Cardiac muscle cell (in vitro differentiated cells and primary cell): Measurements from ENCODE around the gene KMT2A. TPM values are rescaled to one million over a fixed set of nuclear protein-coding genes. Genes with fewer than 3 reads are reported as not detected.
A peak's percentile ranks its signal among the peaks of the same experiment; 100 is the strongest.

Source experiments
- DNase-seq, 2 donors: peaks; one replicate each; pipeline versions ENCODE4 v3.0.0 to v3.0.0-alpha.2; 2010 to 2017; ENCODE audit warnings: low read depth in 1 of 2, low spot score in 1 of 2
- H3K27ac ChIP-seq: fragments of 200-600 bp; sonication (generic); 2 replicates; pipeline ENCODE4 v1.5.1; 2016
- H3K27me3 ChIP-seq: fragments of 200-600 bp; sonication (generic); 2 replicates; pipeline ENCODE4 v1.6.0; 2016; ENCODE audit warnings: control low read depth
- H3K36me3 ChIP-seq: fragments of 200-600 bp; sonication (generic); 2 replicates; pipeline ENCODE4 v1.5.1; 2016; ENCODE audit warnings: control low read depth
- H3K4me1 ChIP-seq: fragments of 200-600 bp; sonication (generic); 2 replicates; pipeline ENCODE4 v1.8.1; 2017; ENCODE audit warnings: low read depth, mild to moderate bottlenecking, mixed run types
- H3K4me3 ChIP-seq: fragments of 200-600 bp; sonication (generic); 2 replicates; pipeline ENCODE4 v1.5.1; 2016; ENCODE audit warnings: mild to moderate bottlenecking
- H3K9me3 ChIP-seq: fragments of 200-600 bp; sonication (generic); 2 replicates; pipeline ENCODE4 v1.5.1; 2017; ENCODE audit warnings: low read depth, mild to moderate bottlenecking, control low read depth
- polyA plus RNA-seq: library from polyadenylated mRNA; unstranded; fragments of >200 nt; fragmentation: Nextera tagmentation; extraction: Ambion mirVana; gene quantifications from 2 replicates; pipeline ENCODE4 v1.2.1, GENCODE V29; 2016
- total RNA-seq: library from RNA; depleted of rRNA; stranded (reverse); fragments of >200 nt; gene quantifications from 2 replicates; pipeline ENCODE4 v1.2.3, GENCODE V29; 2016
- TF ChIP-seq, protein P1 (sequence below): IDR thresholded peaks from 2 replicates; pipeline ENCODE4 v1.5.1; 2012; ENCODE audit warnings: low read depth, mild to moderate bottlenecking, low read length

KMT2A gene
- total and polyA plus RNA-seq, 2 experiments from 2014 or later: 28.0 to 48.2 TPM

DNA sequence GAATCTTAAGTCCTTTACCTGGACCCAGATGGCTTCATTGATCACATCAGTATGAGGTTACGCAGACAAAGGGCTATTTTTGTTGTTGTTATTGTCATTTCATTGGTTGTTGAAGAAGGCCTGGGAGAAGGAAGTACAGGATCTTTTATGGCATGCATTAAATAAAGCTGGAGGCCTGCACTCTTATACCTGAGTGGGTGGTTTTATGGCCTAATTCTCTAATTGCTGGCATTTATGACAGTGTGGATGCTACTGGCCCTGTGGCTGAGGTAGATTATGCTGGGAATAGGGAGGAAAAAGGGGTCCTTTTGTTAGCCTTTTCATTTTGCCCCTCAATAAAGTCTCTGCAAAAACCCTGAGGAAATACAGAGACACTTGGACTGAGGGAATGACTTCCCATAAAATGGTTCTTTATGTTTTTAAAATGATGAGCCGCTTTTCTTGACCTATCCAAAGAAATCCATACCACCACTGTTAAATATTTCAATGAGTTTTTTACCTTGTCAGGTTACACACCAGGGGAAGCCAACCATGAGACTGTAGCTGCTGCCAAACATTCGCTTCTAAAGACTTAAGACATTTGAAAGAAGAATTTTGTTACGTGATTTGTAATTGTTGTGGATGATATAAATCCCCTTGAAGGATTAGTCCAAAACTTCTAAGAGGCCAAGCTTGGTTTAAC is 6.8 kb downstream of the KMT2A start:
- Histone ChIP-seq H3K9me3 (no peaks in the 10 kb centered on the region), H3K4me1 (peaks cover 14% of the 10 kb centered on the region), H3K4me3 (no peak overlapping the region), H3K27me3 (no peaks in the 10 kb centered on the region), H3K27ac (no peak overlapping the region), H3K36me3 (no peaks in the 10 kb centered on the region)
- TF ChIP-seq, protein P1, sequence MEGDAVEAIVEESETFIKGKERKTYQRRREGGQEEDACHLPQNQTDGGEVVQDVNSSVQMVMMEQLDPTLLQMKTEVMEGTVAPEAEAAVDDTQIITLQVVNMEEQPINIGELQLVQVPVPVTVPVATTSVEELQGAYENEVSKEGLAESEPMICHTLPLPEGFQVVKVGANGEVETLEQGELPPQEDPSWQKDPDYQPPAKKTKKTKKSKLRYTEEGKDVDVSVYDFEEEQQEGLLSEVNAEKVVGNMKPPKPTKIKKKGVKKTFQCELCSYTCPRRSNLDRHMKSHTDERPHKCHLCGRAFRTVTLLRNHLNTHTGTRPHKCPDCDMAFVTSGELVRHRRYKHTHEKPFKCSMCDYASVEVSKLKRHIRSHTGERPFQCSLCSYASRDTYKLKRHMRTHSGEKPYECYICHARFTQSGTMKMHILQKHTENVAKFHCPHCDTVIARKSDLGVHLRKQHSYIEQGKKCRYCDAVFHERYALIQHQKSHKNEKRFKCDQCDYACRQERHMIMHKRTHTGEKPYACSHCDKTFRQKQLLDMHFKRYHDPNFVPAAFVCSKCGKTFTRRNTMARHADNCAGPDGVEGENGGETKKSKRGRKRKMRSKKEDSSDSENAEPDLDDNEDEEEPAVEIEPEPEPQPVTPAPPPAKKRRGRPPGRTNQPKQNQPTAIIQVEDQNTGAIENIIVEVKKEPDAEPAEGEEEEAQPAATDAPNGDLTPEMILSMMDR: no peak
- no peak for DNase-seq

DNA sequence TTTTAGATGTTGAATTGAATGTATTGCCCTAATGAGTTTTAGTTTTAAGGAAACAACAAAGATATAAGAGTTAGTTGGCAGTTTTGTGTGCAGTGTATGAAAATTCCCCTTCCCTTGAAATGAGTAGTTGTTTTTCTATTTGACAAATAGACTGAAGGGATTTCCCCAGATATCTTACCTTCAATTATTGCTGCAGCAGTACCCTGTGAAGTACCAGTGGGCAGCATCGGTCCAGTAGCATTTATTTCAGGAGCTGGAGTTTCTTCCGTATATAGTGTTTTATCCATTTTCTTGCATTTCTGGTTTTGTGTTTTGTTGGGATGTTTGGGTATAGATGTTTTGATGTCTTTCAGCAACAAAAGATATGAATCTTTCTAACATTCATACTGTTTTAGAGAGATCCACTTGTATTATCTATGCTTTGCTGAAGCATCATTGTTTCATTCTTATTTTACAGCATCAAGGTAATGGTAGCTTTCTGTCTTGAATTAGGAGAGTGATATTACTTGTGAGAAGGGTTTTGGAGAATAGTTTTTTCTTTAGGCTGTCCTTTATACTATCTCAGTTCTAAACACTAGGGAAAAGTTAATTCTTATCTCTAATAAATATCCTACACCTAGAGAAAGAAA is 7.4 kb downstream of the KMT2A start:
- H3K27me3 ChIP-seq: no peaks in the 10 kb centered on the region
- H3K4me3 ChIP-seq: no peak overlapping the region
- H3K4me1 ChIP-seq: peaks cover 13% of the 10 kb centered on the region
- TF ChIP-seq, protein P1: no peak
- no peaks in the 10 kb centered on the region for H3K9me3 ChIP-seq
- DNase-seq: no peak
- no peaks in the 10 kb centered on the region for H3K36me3 ChIP-seq
- H3K27ac ChIP-seq: no peak overlapping the region

GRCh38 chr11:118447423-118447822 is 11.1 kb downstream of the KMT2A start:
- Histone ChIP-seq H3K4me3 (no peak overlapping the region), H3K9me3 (no peaks in the 10 kb centered on the region), H3K4me1 (no peaks in the 10 kb centered on the region), H3K27ac (no peak overlapping the region), H3K27me3 (no peaks in the 10 kb centered on the region), H3K36me3 (no peaks in the 10 kb centered on the region)
- DNase-seq: no peak
- TF ChIP-seq, protein P1: no peak

DNA sequence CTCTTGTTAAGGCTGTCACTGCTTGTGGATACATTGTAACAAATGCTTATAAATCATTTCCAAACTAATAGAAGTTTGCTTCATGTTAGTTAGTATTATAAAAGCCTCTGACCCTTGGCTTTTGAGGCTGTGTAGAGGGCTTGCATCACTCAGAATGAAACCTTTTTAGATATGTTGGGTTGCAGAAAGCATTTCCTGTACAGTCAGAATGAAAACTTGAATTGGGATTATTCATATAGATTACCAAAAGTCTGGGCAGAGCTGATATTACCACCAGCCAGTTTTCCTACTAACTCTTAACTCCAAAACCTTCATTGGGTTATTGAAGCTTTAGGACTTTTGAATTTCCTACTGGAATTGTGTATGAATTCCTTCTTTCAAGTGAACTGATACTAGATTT is 12.0 kb downstream of the KMT2A start:
- peak in 1 of 2 donors; percentile 43 for DNase-seq
- H3K36me3 ChIP-seq: no peaks in the 10 kb centered on the region
- no peak overlapping the region for H3K4me3 ChIP-seq
- TF ChIP-seq, protein P1: no peak
- no peak overlapping the region for H3K27ac ChIP-seq
- H3K9me3 ChIP-seq: no peaks in the 10 kb centered on the region
- no peaks in the 10 kb centered on the region for H3K27me3 ChIP-seq
- H3K4me1 ChIP-seq: no peaks in the 10 kb centered on the region

- H3K4me1 ChIP-seq: no peaks in the 10 kb centered on the region
- no peaks in the 10 kb centered on the region for H3K9me3 ChIP-seq
- TF ChIP-seq, protein P1: no peak
- H3K36me3 ChIP-seq: no peaks in the 10 kb centered on the region
- H3K4me3 ChIP-seq: no peak overlapping the region
- H3K27ac ChIP-seq: no peak overlapping the region
- H3K27me3 ChIP-seq: no peaks in the 10 kb centered on the region
- DNase-seq: no peak
These were observed 13.1 kb downstream of the KMT2A start for GRCh38 chr11:118449316-118449918.
